Activated naive CD4-positive, alpha-beta T cell treated with anti-CD3 and anti-CD28 coated beads, Interleukin-2, amount 50 U/mL, for 16 hours (primary cell): ENCODE data around the gene PGAM5.
"Not testable (repeated sequence)": the region's sequence is repeated elsewhere in the genome, so short reads cannot be mapped to it uniquely, and the experiment has no call there.

Experiments
- DNase-seq: peaks from one replicate; pipeline ENCODE4 v3.0.0-alpha.2; 2020

PGAM5 gene

DNA sequence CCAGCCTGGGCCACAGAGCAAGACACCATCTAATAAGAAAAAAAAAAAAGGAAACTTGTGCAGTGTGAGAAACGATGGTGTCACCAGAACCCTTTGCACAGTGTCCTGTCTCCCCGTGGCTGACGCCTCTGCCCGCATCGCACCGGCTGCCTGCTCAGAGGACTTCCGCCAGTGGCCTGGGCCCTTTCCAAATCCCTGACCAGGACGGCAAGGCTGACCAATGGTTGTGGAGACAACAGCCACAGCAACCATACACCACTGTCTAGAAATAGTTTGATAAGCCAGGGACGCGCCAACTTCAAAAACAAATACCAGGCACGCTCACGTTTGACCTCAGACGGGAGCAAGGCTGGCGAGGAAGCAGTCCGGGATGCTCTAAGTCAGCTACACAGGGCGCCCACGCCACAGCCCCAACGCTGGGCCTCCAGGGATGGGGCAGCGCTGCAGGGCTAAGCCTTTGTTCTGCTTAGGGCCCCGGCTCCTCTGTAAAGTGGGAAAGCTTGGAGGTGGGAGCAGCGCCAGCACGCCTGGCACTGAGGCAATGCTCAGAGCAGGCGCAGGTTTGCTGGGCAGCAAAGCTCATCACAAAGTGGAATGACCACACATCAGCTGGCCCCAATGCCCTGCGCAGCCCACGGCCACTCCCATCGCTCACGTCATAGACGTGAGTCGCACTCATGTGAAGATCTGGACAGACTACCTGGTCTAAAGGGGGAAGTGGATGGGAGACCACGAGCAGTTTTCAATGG lies 12.5 kb downstream of the PGAM5 start:
- no peak for DNase-seq

- no peak for DNase-seq
Observed at GRCh38 chr12:132723764-132724140, 13.1 kb downstream of the PGAM5 start.

- DNase-seq: no peak
Observed at GRCh38 chr12:132724506-132725241, 14.0 kb downstream of the PGAM5 start.

DNA sequence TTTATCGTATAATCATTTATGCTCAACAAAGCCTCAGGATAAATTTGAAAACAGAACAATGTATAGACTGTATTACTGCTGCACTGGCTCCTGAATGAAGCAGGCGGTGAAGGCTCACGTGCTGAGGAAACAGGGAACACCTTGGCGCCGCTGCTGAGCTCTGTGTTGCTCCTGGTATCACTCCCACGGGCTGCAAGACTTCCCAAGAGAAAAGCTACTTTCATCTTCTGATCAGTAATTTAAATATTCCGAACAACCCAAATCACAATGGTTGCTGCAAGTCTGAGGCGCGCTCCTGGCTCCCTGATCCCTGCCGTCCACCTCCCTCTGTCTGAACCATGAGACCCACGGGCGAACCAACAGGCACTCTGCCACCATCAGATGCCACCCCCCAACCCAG lies 15.7 kb downstream of the PGAM5 start:
- DNase-seq: no peak

GRCh38 chr12:132727091-132727794 lies 16.6 kb downstream of the PGAM5 start:
- no peak for DNase-seq

- no peak for DNase-seq
Observed at GRCh38 chr12:132728502-132728901, 17.9 kb downstream of the PGAM5 start.

GRCh38 chr12:132729541-132730320 lies 19.1 kb downstream of the PGAM5 start:
- DNase-seq: no peak

DNA sequence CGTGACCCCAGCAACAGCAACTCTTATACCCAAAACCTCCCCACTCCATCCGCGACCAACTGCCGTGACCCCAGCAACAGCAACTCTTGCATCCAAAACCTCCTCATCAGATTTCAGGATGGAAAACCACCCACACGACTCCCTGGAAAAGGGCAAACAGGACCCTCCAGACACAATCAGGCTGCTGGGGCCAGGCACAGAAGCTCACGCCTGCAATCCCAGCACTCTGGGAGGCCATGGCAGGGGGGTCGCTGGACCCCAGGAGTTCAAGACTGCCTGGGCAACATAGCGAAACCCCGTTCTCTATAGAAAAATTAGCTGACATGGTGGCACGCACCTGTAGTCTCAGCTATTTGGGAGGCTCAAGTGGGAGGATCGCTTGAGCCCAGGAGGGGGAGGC lies 19.7 kb downstream of the PGAM5 start:
- no peak for DNase-seq

GRCh38 chr12:132731574-132731973 lies 20.9 kb downstream of the PGAM5 start:
- no peak for DNase-seq

- DNase-seq: no peak
Observed at GRCh38 chr12:132734206-132734605, 23.6 kb downstream of the PGAM5 start.

- no peak for DNase-seq
Observed at GRCh38 chr12:132735496-132735895, 24.9 kb downstream of the PGAM5 start.

DNA sequence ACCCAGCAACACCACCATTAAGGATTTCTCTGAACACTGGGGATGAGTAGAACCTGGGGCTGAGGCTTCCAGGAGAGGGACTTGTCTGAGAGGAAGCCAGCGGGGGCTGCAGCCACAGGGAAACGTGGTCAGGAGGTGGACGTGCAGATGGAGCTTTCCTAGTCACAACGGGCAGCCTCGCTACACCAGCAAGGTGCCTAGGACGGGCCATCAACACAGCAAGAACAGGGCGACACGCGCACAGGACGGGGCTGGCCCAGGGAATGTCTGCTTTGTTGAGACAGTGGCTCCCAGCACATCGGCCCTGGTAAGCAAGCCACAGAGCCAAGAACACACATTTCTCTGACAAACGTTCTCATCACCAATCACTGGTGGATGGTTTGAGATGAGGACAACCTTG lies 25.7 kb downstream of the PGAM5 start:
- no peak for DNase-seq

- DNase-seq: no peak
Observed at GRCh38 chr12:132736913-132737312, 26.3 kb downstream of the PGAM5 start.

- DNase-seq: no peak
Observed at GRCh38 chr12:132739600-132740312, 29.1 kb downstream of the PGAM5 start.

DNA sequence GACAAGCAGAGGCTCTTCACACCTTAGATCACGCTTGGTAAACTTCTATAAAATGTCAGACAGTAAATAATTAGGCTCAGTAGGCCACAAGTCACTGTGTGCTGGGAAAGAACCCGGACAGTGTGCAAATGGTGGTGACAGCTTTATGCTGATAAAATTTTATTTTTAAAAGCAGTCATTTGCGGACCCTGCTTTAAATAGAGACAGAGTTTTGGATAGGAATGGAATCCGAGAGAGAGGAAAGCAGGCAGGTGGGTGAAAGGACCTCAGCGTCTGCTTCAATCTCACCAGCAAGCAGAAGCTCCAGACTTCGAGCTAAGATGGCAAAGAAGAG lies 29.6 kb downstream of the PGAM5 start:
- DNase-seq: no peak

DNA sequence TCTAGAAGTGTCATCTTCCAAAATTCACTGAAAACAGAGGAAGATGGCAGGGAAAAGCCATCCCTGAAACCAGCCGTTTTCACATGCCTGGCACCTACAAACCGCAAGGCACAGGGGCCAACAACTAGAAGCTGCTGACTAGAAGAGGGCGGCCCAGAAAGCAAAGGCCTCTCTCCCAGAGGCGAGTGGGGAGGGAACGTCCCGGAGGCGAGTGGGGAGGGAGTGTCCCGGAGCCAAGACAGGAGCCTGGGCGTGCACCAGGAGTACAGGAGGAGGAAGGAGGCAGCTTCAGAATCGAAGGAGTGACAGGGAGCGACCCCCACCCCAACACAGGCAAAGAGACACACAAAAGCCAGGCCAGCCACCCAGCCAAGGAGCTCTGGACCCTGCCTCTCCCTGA lies 30.0 kb downstream of the PGAM5 start:
- no peak for DNase-seq

GRCh38 chr12:132741620-132742019 lies 31.0 kb downstream of the PGAM5 start:
- no peak for DNase-seq

- DNase-seq: no peak
Observed at GRCh38 chr12:132743831-132744230, 33.2 kb downstream of the PGAM5 start.

DNA sequence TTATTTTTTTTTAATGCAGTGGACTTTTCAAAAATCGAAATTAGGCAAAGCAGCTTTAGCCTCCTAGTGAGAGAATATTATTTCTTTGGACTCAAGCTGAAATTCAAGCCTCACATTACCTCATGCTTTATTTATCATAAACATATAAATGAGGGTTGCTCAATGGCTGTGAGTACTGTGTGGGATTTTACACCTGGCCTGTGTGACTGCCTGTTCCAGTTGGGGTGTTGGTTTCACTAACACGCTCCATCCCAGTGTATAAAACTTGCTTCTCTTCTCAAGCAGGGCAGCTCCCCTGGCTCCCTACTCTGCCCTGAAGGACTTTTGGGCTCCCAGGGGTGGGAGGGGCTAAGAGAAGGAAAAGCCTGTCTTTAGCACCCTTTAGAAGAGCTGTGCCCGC lies 36.0 kb downstream of the PGAM5 start:
- no peak for DNase-seq

GRCh38 chr12:132747395-132747794 lies 36.8 kb downstream of the PGAM5 start:
- DNase-seq: no peak

GRCh38 chr12:132747896-132748295 lies 37.3 kb downstream of the PGAM5 start:
- DNase-seq: no peak

DNA sequence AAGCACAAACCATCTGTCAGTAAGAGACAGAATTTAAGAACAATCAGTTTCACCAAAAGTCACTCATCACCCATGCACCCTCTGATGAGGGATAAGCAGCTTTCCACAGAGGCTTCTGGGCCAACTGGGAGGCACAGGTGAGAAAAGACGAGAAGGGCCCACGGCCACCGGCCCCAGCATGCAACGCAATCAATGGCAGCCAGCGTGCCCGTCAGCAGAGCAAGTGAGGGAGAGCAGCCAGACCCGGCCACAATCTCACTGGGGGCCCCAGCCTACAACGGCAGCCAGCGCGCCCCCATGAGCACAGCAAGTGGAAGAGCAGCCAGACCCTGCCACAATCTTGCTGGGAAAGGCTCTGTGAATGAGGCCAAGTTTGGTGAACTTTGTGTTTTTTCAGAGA lies 37.7 kb downstream of the PGAM5 start:
- DNase-seq: no peak

DNA sequence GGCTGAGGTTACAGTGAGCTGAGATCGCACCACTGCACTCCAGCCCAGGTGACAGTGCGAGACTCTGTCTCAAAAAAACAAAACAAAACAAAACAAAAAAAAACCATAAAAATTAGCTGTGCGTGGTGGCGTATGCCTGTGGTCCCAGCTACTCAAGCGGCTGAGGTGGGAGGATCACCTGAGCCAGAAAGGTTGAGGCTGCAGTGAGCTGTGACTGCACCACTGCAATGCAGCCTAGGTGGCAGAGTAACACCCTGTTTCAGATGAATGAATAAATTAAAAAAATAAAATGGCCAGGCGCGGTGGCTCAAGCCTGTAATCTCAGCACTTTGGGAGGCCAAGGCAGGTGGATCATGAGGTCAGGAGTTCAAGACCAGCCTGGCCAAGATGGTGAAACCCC lies 43.0 kb downstream of the PGAM5 start:
- DNase-seq: not testable (repeated sequence)
